ENCODE results near the gene FAM13A. TPM values are rescaled to one million over a fixed set of nuclear protein-coding genes. Genes with fewer than 3 reads are reported as not detected.

The FAM13A gene
- total and polyA plus RNA-seq, 10 of the 15 experiments (the other 5 are each of a cell fraction or from before 2014, with no cell fraction given): 0.05 to 1.8 (median 0.27) TPM; not detected in 1

DNA sequence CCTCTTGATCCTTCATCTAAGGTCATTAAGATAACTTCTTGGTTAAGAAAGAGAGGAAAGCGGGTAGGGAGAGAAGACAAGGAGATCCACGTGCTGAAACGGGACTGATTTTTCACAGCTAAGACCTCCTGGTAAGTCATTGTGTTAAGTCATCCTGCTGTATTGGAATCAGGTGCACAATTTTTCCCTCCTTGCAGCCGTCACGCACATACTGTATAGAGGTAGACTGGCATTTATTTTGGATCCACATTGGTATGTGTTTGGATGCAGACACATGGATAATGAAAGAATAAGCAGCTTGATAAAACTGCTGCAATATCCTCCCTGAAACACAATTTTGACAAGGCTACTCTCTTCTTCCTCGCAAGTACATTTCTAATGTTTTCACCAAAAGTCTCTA lies 299.2 kb downstream of the FAM13A start (continued):
- TF ChIP-seq ZBTB4 (CRISPR knock-in tag; IDR thresholded peaks at IDR 0.05) (no peak), NR2C2 (IDR thresholded peaks at IDR 0.05; ENCODE audit: borderline replicate concordance, control insufficient read depth, insufficient read length, low read depth) (no peak)

- Histone ChIP-seq H3K36me3 (ENCODE audit: control insufficient read depth in 2 of 2, insufficient read depth in 2 of 2, low read length in 1 of 2) (no peaks in the 10 kb centered on the region), H3K4me3 (no peak overlapping the region), H3K79me2 (ENCODE audit: control insufficient read depth, insufficient read depth, low read length) (no peaks in the 10 kb centered on the region), H3K9me3 (replicated peaks; ENCODE audit: control insufficient read depth, insufficient read depth, low read length) (no peaks in the 10 kb centered on the region), H3K4me1 (ENCODE audit: control insufficient read depth, insufficient read depth, low read length) (no peaks in the 10 kb centered on the region), H3K4me2 (ENCODE audit: control insufficient read depth, insufficient read depth) (no peak overlapping the region), H2AFZ (ENCODE audit: control insufficient read depth, low read depth, low read length) (no peak overlapping the region), H4K20me1 (ENCODE audit: control insufficient read depth, insufficient read depth) (no peaks in the 10 kb centered on the region), H3K27me3 (replicated peaks in 1 of 2; ENCODE audit: control insufficient read depth in 2 of 2, insufficient read depth in 2 of 2, low read length in 1 of 2) (no peaks in the 10 kb centered on the region; a peak in 2 of 4 replicates), H3K27ac (ENCODE audit: control insufficient read depth, insufficient read depth) (no peak overlapping the region), H3K9ac (ENCODE audit: control insufficient read depth, insufficient read depth, low read length) (no peak overlapping the region)
- intact Hi-C loops (cut with micrococcal nuclease; ENCODE audit: unreplicated experiment): no loop called here
- FAIRE-seq: no peak
- BruUV-seq (replicated peaks): no TSS peak
- ATAC-seq: no peak
- SMC1A ChIA-PET (ENCODE audit: uncharacterized antibody, unreplicated experiment): interaction anchor here (1.2 to 2.1 kb wide), 6 partner anchors 10 to 64 kb away, joined by 3 to 6 read pairs (median 4); no protein-coding TSS in a partner anchor
- RAD21 ChIA-PET (ENCODE audit: unreplicated experiment): no interaction called here
- no peak for DNase-seq (ENCODE audit: low read depth, low spot score)
- POLR2A ChIA-PET: no interaction called here
- in situ Hi-C loops (cut with MboI): no loop called here
- CTCF ChIA-PET: interaction anchor here (1.3 kb wide), 1 partner anchor 231 kb away, joined by 4 read pairs; no protein-coding TSS in a partner anchor
- TF ChIP-seq REST (IDR thresholded peaks at IDR 0.05; ENCODE audit: low read depth, low read length) (no peak), RFX5 (IDR thresholded peaks at IDR 0.05; ENCODE audit: low read depth, low read length) (no peak), EP300 (IDR thresholded peaks at IDR 0.05; ENCODE audit: borderline replicate concordance in 1 of 2, control insufficient read depth in 1 of 2, low read depth in 2 of 2, low read length in 2 of 2) (no peak), E4F1 (IDR thresholded peaks at IDR 0.05; ENCODE audit: borderline replicate concordance, partially characterized antibody) (no peak), KLF5 (IDR thresholded peaks at IDR 0.05; ENCODE audit: partially characterized antibody) (no peak), NFIC (IDR thresholded peaks at IDR 0.05; ENCODE audit: low read depth, low read length) (no peak), POU2F2 (IDR thresholded peaks at IDR 0.05; ENCODE audit: borderline replicate concordance, low read depth, low read length) (no peak), BHLHE40 (IDR thresholded peaks at IDR 0.05; ENCODE audit: borderline replicate concordance in 1 of 2, low read depth in 2 of 2, low read length in 1 of 2) (no peak), BRCA1 (IDR thresholded peaks at IDR 0.05; ENCODE audit: low read depth, low read length) (no peak)
Observed at GRCh38 chr4:88757067-88757466, 299.9 kb downstream of the FAM13A start.

All from GM12878 (cell line).